HepG2 (cell line): Measurements from ENCODE around the gene ENG. TPM values are rescaled to one million over a fixed set of nuclear protein-coding genes. Genes with fewer than 3 reads are reported as not detected.

Source experiments
- AHR ChIP-seq: IDR thresholded peaks from 2 replicates; pipeline ENCODE4 v1.6.1; 2018; ENCODE audit warnings: missing genetic modification reagents, missing compliant biosample characterization
- DMAP1 ChIP-seq: IDR thresholded peaks from 2 replicates; pipeline ENCODE4 v1.6.1; 2016
- JUN ChIP-seq: sonication (generic); formaldehyde crosslinking; IDR thresholded peaks from 2 replicates; pipeline ENCODE4 v1.4.0; 2020; ENCODE audit warnings: mild to moderate bottlenecking, missing genetic modification reagents
- LCORL ChIP-seq, 2 experiments: fragments of 450-650 bp in 1 of 2; sonication (generic) in 1 of 2; formaldehyde crosslinking in 1 of 2; IDR thresholded peaks; 2 replicates each; pipeline versions ENCODE4 v1.5.0 to v1.6.1; 2017 to 2020; ENCODE audit warnings: antibody characterized with exemption in 1 of 2, missing genetic modification reagents in 1 of 2
- MIXL1 ChIP-seq: IDR thresholded peaks from 2 replicates; pipeline ENCODE4 v1.6.1; 2016
- NRL ChIP-seq: sonication (generic); formaldehyde crosslinking; IDR thresholded peaks from 2 replicates; pipeline ENCODE4 v1.5.0; 2020; ENCODE audit warnings: missing genetic modification reagents, mild to moderate bottlenecking, moderate library complexity, borderline replicate concordance
- POLR2A ChIP-seq, 2 experiments: IDR thresholded peaks; 2 replicates each; pipeline ENCODE4 v1.6.1; 2011; ENCODE audit warnings: low read depth in 2 of 2, low read length in 2 of 2, mild to moderate bottlenecking in 1 of 2, moderate library complexity in 1 of 2; ENCODE audit not compliant: insufficient read depth in 1 of 2
- RARA ChIP-seq: IDR thresholded peaks from 2 replicates; pipeline ENCODE4 v1.6.1; 2016; ENCODE audit warnings: missing genetic modification reagents, missing compliant biosample characterization
- SPEN ChIP-seq: sonication (generic); formaldehyde crosslinking; IDR thresholded peaks from 2 replicates; pipeline ENCODE4 v1.5.1; 2020; ENCODE audit warnings: low read depth, mild to moderate bottlenecking, missing genetic modification reagents
- SYNCRIP ChIP-seq: fragments of 200-400 bp; formaldehyde crosslinking; IDR thresholded peaks from 2 replicates; pipeline ENCODE4 v1.6.1; 2018; ENCODE audit warnings: mild to moderate bottlenecking, low read depth, low read length; ENCODE audit not compliant: insufficient read depth
- TRIM24 ChIP-seq: sonication (generic); formaldehyde crosslinking; IDR thresholded peaks from 2 replicates; pipeline ENCODE4 v1.8.0; 2022; ENCODE audit warnings: mild to moderate bottlenecking, missing genetic modification reagents
- ZNF101 ChIP-seq: sonication (generic); formaldehyde crosslinking; IDR thresholded peaks from 2 replicates; pipeline ENCODE4 v1.4.0; 2020; ENCODE audit warnings: mild to moderate bottlenecking, low read depth, missing genetic modification reagents, borderline replicate concordance
- ZNF891 ChIP-seq: sonication (generic); formaldehyde crosslinking; IDR thresholded peaks from 2 replicates; pipeline ENCODE4 v1.5.0; 2020; ENCODE audit warnings: mild to moderate bottlenecking, missing genetic modification reagents
- polyA plus RNA-seq, 8 experiments: library from polyadenylated mRNA; depleted of rRNA in 3 of 8; stranded (reverse) in 7 of 8; unstranded in 1 of 8; fragments of >200 nt; fragmentation: Illumina TruSeq in 4 of 8; extraction: Trizol in 4 of 8; gene quantifications; 2 replicates each; pipeline versions ENCODE4 v1.2.1 to v1.2.3, GENCODE V29; 2011 to 2016; ENCODE audit warnings: low read depth in 4 of 8, missing spikeins in 1 of 8, mixed read lengths in 1 of 8; ENCODE audit not compliant: insufficient read depth in 1 of 8
- total RNA-seq, 5 experiments: library from RNA; depleted of rRNA; stranded (reverse); fragments of >200 nt; fragmentation: Illumina TruSeq; extraction: Trizol; gene quantifications; 2 replicates each; pipeline ENCODE4 v1.2.3, GENCODE V29; 2016; ENCODE audit warnings: low read depth in 1 of 5
- TF ChIP-seq, protein P1 (sequence below): fragments of 450-650 bp; IDR thresholded peaks from 2 replicates; pipeline ENCODE4 v1.6.1; 2017; ENCODE audit warnings: mild to moderate bottlenecking
- TF ChIP-seq, protein P2 (sequence below), 2 experiments: sonication (generic) in 1 of 2; formaldehyde crosslinking in 1 of 2; IDR thresholded peaks; 2 replicates each; pipeline versions ENCODE4 v1.4.0 to v1.6.1; 2016 to 2020; ENCODE audit warnings: borderline replicate concordance in 1 of 2, low read depth in 1 of 2, mild to moderate bottlenecking in 1 of 2, missing genetic modification reagents in 1 of 2
- TF ChIP-seq, protein P3 (sequence below): sonication (generic); formaldehyde crosslinking; IDR thresholded peaks from 2 replicates; pipeline ENCODE4 v1.4.0; 2020; ENCODE audit warnings: missing genetic modification reagents, mild to moderate bottlenecking, borderline replicate concordance
- TF ChIP-seq, protein P4 (sequence below): sonication (generic); formaldehyde crosslinking; IDR thresholded peaks from 2 replicates; pipeline ENCODE4 v1.4.0; 2020; ENCODE audit warnings: mild to moderate bottlenecking, missing genetic modification reagents

The ENG gene
- total and polyA plus RNA-seq, 2 of the 13 experiments (the other 11 are each of a cell fraction or from before 2014, with no cell fraction given): 0.02 to 1.1 TPM

DNA sequence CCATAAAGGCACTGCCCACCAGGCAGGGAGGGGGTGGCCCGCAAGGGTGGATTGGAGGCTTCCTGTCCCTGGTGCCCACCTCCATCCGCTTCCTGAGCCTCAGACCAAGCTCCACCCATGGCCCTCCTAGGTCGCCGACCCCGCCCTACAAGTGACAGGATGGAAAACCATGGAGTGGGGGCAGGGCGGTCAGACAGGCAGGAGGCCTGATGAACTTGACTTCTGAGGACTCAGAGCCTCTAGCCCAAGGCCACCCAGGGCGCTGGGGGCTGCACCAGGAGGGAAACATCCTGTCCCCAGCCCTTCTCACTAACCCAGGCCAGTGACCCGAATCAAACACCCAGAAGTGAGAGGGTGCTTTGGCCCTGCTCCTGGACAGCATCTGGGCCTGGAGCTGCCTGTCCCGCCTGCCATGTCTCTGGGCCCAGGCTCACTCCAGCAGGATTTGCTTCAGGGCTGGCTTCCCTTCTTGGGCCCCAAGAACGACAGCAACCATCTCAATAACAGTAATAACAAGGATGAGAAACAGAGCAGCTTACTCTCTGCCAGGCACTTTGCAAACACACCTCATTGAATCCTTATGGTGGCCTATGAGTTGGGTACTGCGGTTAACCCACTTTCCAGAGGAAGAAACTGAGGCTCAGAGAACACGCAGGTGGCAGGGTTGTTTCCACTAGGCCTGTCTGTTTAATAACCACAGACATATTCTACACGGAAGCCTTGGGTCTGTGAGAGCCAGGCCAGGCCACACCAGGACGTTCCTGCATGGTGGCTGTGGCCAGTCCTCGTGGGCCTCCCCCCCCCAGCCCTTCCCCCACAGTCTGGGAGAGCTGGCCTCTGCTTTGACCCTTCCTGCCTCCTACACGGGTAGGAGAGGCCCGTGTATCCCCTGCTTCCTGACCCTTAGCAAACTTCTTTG is 49.4 kb upstream of the ENG start (continued):
- TF ChIP-seq, protein P1, sequence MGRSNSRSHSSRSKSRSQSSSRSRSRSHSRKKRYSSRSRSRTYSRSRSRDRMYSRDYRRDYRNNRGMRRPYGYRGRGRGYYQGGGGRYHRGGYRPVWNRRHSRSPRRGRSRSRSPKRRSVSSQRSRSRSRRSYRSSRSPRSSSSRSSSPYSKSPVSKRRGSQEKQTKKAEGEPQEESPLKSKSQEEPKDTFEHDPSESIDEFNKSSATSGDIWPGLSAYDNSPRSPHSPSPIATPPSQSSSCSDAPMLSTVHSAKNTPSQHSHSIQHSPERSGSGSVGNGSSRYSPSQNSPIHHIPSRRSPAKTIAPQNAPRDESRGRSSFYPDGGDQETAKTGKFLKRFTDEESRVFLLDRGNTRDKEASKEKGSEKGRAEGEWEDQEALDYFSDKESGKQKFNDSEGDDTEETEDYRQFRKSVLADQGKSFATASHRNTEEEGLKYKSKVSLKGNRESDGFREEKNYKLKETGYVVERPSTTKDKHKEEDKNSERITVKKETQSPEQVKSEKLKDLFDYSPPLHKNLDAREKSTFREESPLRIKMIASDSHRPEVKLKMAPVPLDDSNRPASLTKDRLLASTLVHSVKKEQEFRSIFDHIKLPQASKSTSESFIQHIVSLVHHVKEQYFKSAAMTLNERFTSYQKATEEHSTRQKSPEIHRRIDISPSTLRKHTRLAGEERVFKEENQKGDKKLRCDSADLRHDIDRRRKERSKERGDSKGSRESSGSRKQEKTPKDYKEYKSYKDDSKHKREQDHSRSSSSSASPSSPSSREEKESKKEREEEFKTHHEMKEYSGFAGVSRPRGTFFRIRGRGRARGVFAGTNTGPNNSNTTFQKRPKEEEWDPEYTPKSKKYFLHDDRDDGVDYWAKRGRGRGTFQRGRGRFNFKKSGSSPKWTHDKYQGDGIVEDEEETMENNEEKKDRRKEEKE: no peak
- 0 out of 2 replicates have a peak, but pooled peaks have one; percentile 17 for TF ChIP-seq ZNF891
- no peak for TF ChIP-seq SYNCRIP
- TF ChIP-seq POLR2A (IDR thresholded peaks at IDR 0.05; ENCODE audit: insufficient read depth in 1 of 2, low read depth in 2 of 2, low read length in 2 of 2): 0 out of 4 replicates have a peak, but pooled peaks of 1 of the 2 experiments have one; percentile 32
- TF ChIP-seq AHR (CRISPR knock-in tag): peak; percentile 40; the same call in 1 of the 2 replicates
- no peak for TF ChIP-seq TRIM24 (CRISPR knock-in tag)
- TF ChIP-seq, protein P2, sequence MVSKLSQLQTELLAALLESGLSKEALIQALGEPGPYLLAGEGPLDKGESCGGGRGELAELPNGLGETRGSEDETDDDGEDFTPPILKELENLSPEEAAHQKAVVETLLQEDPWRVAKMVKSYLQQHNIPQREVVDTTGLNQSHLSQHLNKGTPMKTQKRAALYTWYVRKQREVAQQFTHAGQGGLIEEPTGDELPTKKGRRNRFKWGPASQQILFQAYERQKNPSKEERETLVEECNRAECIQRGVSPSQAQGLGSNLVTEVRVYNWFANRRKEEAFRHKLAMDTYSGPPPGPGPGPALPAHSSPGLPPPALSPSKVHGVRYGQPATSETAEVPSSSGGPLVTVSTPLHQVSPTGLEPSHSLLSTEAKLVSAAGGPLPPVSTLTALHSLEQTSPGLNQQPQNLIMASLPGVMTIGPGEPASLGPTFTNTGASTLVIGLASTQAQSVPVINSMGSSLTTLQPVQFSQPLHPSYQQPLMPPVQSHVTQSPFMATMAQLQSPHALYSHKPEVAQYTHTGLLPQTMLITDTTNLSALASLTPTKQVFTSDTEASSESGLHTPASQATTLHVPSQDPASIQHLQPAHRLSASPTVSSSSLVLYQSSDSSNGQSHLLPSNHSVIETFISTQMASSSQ (IDR thresholded peaks at IDR 0.05; ENCODE audit: low read depth): no peak
- TF ChIP-seq, protein P2 (CRISPR knock-in tag; IDR thresholded peaks at IDR 0.05; ENCODE audit: borderline replicate concordance): peak; percentile 44; the same call in 1 of the 2 replicates
- TF ChIP-seq, protein P3, sequence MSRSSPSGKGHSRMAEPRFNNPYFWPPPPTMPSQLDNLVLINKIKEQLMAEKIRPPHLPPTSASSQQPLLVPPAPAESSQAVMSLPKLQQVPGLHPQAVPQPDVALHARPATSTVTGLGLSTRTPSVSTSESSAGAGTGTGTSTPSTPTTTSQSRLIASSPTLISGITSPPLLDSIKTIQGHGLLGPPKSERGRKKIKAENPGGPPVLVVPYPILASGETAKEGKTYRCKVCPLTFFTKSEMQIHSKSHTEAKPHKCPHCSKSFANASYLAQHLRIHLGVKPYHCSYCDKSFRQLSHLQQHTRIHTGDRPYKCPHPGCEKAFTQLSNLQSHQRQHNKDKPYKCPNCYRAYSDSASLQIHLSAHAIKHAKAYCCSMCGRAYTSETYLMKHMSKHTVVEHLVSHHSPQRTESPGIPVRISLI (CRISPR knock-in tag): peak; percentile 50; the same call in 1 of the 2 replicates
- peak; percentile 35; the same call in 1 of the 2 replicates for TF ChIP-seq DMAP1 (CRISPR knock-in tag)
- TF ChIP-seq, protein P4, sequence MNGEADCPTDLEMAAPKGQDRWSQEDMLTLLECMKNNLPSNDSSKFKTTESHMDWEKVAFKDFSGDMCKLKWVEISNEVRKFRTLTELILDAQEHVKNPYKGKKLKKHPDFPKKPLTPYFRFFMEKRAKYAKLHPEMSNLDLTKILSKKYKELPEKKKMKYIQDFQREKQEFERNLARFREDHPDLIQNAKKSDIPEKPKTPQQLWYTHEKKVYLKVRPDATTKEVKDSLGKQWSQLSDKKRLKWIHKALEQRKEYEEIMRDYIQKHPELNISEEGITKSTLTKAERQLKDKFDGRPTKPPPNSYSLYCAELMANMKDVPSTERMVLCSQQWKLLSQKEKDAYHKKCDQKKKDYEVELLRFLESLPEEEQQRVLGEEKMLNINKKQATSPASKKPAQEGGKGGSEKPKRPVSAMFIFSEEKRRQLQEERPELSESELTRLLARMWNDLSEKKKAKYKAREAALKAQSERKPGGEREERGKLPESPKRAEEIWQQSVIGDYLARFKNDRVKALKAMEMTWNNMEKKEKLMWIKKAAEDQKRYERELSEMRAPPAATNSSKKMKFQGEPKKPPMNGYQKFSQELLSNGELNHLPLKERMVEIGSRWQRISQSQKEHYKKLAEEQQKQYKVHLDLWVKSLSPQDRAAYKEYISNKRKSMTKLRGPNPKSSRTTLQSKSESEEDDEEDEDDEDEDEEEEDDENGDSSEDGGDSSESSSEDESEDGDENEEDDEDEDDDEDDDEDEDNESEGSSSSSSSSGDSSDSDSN: peak; percentile 60
- peak; percentile 98 for TF ChIP-seq RARA
- TF ChIP-seq ZNF101: no peak
- peak; percentile 66 for TF ChIP-seq NRL (CRISPR knock-in tag)
- peak; percentile 84 for TF ChIP-seq SPEN
- TF ChIP-seq MIXL1: 0 out of 2 replicates have a peak, but pooled peaks have one; percentile 56
- TF ChIP-seq JUN: 0 out of 2 replicates have a peak, but pooled peaks have one; percentile 36
- TF ChIP-seq LCORL (IDR thresholded peaks at IDR 0.05): no peak
- TF ChIP-seq LCORL (CRISPR knock-in tag; IDR thresholded peaks at IDR 0.05): peak; percentile 96
